GM18517 (cell line): ENCODE data around the gene FLRT2.

Experiments
- ATAC-seq: cut with Tn5 transposase; IDR thresholded peaks from one replicate; pipeline ENCODE4 v1.9.1; 2021; ENCODE audit warnings: mild to moderate bottlenecking, moderate library complexity; ENCODE audit not compliant: unreplicated experiment

Gene FLRT2

DNA sequence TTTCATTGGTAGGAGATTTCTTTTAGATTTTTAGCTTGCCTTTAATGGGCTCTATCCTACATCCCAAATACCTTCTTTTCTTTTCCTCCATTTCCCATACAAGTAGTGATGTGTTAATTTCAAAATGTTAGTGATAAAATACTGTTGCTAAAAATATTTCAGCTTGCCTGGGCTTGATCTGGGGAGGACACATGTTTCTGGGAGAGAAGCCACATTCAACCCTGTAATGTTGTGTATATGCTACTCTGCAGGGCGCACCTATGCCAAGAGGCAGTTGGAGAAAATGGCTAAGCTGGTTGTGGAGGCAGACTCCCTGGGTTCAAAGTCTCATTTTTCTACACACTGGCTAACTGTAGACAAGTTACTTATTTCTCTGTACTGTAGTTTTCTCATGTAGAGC lies 26.3 kb downstream of the FLRT2 start:
- ATAC-seq, result no peak

- ATAC-seq, result no peak
These were observed 28.6 kb downstream of the FLRT2 start for GRCh38 chr14:85558505-85558904.

- ATAC-seq, result no peak
These were observed 32.7 kb downstream of the FLRT2 start for GRCh38 chr14:85562630-85563029.

GRCh38 chr14:85564841-85565527 lies 35.0 kb downstream of the FLRT2 start:
- ATAC-seq, result no peak

GRCh38 chr14:85565862-85566296 lies 35.9 kb downstream of the FLRT2 start:
- no peak for ATAC-seq

- no peak for ATAC-seq
These were observed 36.7 kb downstream of the FLRT2 start for GRCh38 chr14:85566603-85567002.

- ATAC-seq, result no peak
These were observed 42.1 kb downstream of the FLRT2 start for GRCh38 chr14:85572011-85572410.

GRCh38 chr14:85572845-85573244 lies 42.9 kb downstream of the FLRT2 start:
- no peak for ATAC-seq

GRCh38 chr14:85573406-85573805 lies 43.5 kb downstream of the FLRT2 start:
- ATAC-seq, result no peak

DNA sequence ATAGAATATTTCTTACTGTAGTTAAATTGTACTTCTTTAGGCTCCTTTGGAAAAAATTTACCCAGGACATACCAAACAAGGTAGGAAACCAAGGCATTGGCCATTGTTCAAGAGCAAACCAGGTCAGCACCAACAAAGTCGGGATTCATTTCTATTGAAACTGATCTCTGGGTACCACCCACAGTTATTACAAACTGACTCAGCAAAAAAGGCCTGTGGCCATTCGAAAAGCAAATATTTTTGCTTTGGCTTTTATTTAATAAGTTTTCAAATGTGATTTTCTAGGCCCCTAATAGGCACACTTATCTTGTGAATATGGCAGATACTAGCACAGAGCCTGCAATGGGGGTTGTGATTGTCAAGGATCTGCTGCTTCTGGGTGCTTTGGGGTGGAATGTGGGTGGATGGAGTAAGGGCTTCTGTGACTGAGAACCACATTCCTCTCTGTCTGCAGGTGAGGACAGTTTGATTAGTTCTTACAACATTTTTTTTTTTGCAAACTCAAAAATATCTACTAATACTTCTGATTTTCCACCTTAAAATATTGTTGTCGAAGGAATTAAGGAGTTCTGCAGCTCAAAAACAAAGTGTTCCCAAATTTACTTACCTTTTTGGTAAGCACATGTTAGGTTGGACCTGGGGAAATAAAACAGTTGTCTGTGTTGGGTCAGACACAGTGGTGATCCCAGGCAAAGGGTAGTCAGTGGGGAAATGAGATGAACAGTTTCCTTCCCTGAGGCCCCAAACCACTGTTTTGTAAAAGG lies 45.1 kb downstream of the FLRT2 start:
- no peak for ATAC-seq

DNA sequence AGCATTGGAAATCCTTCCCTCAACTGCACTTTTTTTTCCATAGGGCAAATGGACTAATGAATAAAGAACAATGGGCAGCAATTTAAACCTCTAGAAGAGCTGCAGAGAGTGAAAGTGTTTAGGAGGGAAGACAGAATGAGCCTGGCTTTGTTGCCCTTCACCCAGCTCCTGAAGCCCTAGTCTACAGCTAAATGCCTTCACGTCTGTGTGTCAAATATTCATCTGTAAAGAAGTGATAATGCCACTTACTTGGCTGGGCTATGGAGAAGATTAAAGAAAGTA lies 45.6 kb downstream of the FLRT2 start:
- ATAC-seq, result no peak

- no peak for ATAC-seq
These were observed 46.3 kb downstream of the FLRT2 start for GRCh38 chr14:85576218-85576617.

GRCh38 chr14:85576848-85577542 lies 47.1 kb downstream of the FLRT2 start:
- ATAC-seq, result no peak

DNA sequence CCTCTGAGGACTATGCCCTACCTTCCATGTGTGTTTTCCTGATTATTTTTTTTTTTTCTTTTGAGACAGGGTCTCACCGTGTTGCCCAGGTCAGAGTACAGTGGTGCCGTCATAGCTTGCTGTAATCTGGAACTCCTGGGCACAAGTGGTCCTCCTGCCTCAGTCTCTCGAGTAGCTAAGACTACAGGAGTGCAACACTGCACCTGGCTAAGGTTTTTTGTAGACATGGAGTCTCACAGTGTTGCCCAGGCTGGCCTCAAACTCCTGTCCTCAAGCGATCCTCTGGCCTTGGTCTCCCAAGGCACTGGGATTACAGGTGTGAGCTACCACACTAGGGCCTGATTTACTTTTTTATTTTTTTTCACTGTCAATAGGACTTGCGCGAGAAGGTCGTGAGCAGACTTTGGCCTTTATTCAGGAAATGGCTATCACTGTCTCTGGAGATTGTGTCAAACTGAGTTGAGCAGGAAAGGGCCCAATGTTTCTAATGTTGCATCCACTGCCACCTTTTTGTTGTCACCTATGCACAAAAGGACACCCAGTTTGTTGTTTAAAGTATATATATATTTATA lies 47.7 kb downstream of the FLRT2 start:
- no peak for ATAC-seq

- ATAC-seq, result no peak
These were observed 48.4 kb downstream of the FLRT2 start for GRCh38 chr14:85578357-85578756.

- ATAC-seq, result no peak
These were observed 49.0 kb downstream of the FLRT2 start for GRCh38 chr14:85578930-85579329.

GRCh38 chr14:85579942-85580341 lies 50.0 kb downstream of the FLRT2 start:
- no peak for ATAC-seq

DNA sequence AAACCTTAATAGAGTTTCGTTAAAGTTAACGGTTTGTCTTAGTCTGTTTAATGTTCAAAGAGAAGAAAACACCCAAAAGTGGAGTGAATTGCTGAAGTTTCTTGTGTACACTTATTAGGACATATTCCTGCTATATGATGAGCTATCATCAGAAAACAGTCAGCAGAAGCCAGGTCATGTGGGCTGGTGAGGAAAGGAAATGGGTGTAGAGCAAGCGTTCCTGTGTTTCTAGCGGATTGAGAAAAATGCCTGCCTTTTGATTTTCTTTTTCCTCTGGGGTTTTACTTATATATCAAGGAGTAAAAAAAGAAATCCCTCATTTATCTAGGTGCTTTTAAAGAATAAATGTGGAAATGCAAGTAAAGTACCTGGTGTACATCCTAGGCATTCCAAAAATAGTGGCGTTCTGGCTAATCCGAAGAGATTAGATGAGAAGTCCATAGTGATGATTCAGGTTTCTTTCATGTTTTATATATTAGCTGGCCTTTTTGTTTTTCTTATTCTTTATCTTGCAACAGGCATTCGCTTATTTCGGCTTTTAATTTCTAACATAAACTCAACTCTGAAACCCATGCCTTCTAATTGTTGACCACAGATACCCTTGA lies 50.7 kb downstream of the FLRT2 start:
- no peak for ATAC-seq

DNA sequence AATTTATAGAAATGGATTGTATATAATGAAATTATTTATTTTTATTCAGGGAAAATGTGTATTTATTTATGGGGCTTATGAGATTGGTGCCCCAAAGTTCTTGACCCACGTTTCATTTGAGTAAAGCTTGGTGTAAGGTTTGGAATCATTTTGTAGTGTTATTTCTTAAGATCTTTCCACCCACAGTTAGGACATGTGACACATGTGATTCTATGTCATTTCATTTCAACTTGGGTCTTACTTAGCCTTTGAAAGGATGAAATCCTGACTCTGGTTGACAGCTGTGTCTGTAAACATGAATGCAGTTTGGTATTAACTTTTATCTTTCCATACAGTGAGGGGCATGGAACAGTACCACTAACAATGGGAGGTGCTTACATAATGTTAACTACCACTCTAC lies 51.7 kb downstream of the FLRT2 start:
- no peak for ATAC-seq

GRCh38 chr14:85583380-85583779 lies 53.4 kb downstream of the FLRT2 start:
- no peak for ATAC-seq

DNA sequence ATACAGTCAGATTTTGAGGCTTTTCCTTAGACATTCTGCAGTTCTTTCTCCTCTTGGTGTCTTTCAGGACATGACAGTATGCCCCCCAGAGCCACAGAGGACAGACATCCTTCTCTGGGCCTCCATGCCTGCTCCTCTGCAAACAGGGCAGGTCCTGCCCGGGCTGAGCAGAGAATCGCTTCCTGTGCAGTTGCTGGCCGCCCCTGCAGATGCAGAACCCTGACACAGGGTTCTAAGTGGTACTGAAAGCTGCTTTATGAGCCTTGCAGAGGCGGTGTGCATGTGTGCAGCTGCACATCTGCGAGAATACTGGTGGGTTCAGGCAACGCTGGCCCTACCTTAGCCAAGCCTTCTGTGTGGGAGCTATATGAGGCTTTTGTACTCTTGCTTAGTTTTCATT lies 54.5 kb downstream of the FLRT2 start:
- ATAC-seq, result no peak
